ENCODE data around the gene CST9.
"Not testable (repeated sequence)": the region's sequence is repeated elsewhere in the genome, so short reads cannot be mapped to it uniquely, and the experiment has no call there.

Gene CST9

GRCh38 chr20:23584434-23585199 lies 21.1 kb downstream of the CST9 start:
- no peak for DNase-seq (ENCODE audit: low spot score)
- in situ Hi-C loops (cut with MboI; ENCODE audit: low sequenced_read_pairs, unreplicated experiment) = no loop called here
- TF ChIP-seq CTCF (IDR thresholded peaks at IDR 0.05; ENCODE audit: borderline replicate concordance, control extremely low read depth, extremely low read depth, insufficient read depth, missing control alignments) = no peak

GRCh38 chr20:23583526-23583925 lies 22.2 kb downstream of the CST9 start:
- in situ Hi-C loops (cut with MboI; ENCODE audit: low sequenced_read_pairs, unreplicated experiment) = no loop called here
- no peak for DNase-seq (ENCODE audit: low spot score)
- no peak for TF ChIP-seq CTCF (IDR thresholded peaks at IDR 0.05; ENCODE audit: borderline replicate concordance, control extremely low read depth, extremely low read depth, insufficient read depth, missing control alignments)

GRCh38 chr20:23582293-23582692 lies 23.4 kb downstream of the CST9 start:
- DNase-seq (ENCODE audit: low spot score) = no peak
- no peak for TF ChIP-seq CTCF (IDR thresholded peaks at IDR 0.05; ENCODE audit: borderline replicate concordance, control extremely low read depth, extremely low read depth, insufficient read depth, missing control alignments)
- in situ Hi-C loops (cut with MboI; ENCODE audit: low sequenced_read_pairs, unreplicated experiment) = no loop called here

- DNase-seq (ENCODE audit: low spot score); in situ Hi-C loops (cut with MboI; ENCODE audit: low sequenced_read_pairs, unreplicated experiment): not testable (repeated sequence)
Observed at GRCh38 chr20:23581833-23582232, 23.9 kb downstream of the CST9 start.

- in situ Hi-C loops (cut with MboI; ENCODE audit: low sequenced_read_pairs, unreplicated experiment) = no loop called here
- no peak for DNase-seq (ENCODE audit: low spot score)
- no peak for TF ChIP-seq CTCF (IDR thresholded peaks at IDR 0.05; ENCODE audit: borderline replicate concordance, control extremely low read depth, extremely low read depth, insufficient read depth, missing control alignments)
Observed at GRCh38 chr20:23574977-23575376, 30.7 kb downstream of the CST9 start.

- in situ Hi-C loops (cut with MboI; ENCODE audit: low sequenced_read_pairs, unreplicated experiment) = no loop called here
- no peak for TF ChIP-seq CTCF (IDR thresholded peaks at IDR 0.05; ENCODE audit: borderline replicate concordance, control extremely low read depth, extremely low read depth, insufficient read depth, missing control alignments)
- DNase-seq (ENCODE audit: low spot score) = no peak
Observed at GRCh38 chr20:23570178-23570760, 35.4 kb downstream of the CST9 start.

- no peak for TF ChIP-seq CTCF (IDR thresholded peaks at IDR 0.05; ENCODE audit: borderline replicate concordance, control extremely low read depth, extremely low read depth, insufficient read depth, missing control alignments)
- DNase-seq (ENCODE audit: low spot score) = no peak
- in situ Hi-C loops (cut with MboI; ENCODE audit: low sequenced_read_pairs, unreplicated experiment) = no loop called here
Observed at GRCh38 chr20:23569570-23569969, 36.1 kb downstream of the CST9 start.
